GM12878 (cell line): Measurements from ENCODE around the gene C5AR2. TPM values are rescaled to one million over a fixed set of nuclear protein-coding genes. Genes with fewer than 3 reads are reported as not detected.

Experiments
- ATAC-seq: fragments of 200-7000 bp; cut with Tn5 transposase; 3 replicates; pipeline ENCODE4 v1.9.1; 2020; ENCODE audit warnings: mild to moderate bottlenecking, moderate library complexity
- BruUV-seq: library from RNA; stranded (reverse); fragments of 400-500 nt; replicated peaks from 2 replicates; lab custom pipeline; 2021; lab: Mats Ljungman, UMichigan
- CTCF ChIA-PET: fragments of 300-600 bp; sonication (Branson Sonifier 250); formaldehyde crosslinking; extraction: SDS; loops from one replicate; lab custom pipeline; 2021; ENCODE audit warnings: inconsistent platforms; lab: Yijun Ruan, JAX
- POLR2A ChIA-PET: fragments of 350-600 bp; formaldehyde crosslinking; extraction: SDS; loops from one replicate; lab custom pipeline; 2021; ENCODE audit warnings: inconsistent platforms; lab: Charles Lee
- RAD21 ChIA-PET: fragments of 300-600 bp; sonication (Branson Sonifier 250); formaldehyde crosslinking; loops from one replicate; lab custom pipeline; 2023; ENCODE audit warnings: antibody characterized with exemption; ENCODE audit not compliant: unreplicated experiment; lab: Charles Lee
- SMC1A ChIA-PET: fragments of 300-600 bp; sonication (Branson Sonifier 250); formaldehyde crosslinking; loops from one replicate; lab custom pipeline; 2023; ENCODE audit not compliant: unreplicated experiment, uncharacterized antibody; lab: Charles Lee
- DNase-seq: peaks from one replicate; pipeline ENCODE4 v3.0.0-alpha.2; 2011; ENCODE audit warnings: low read depth, low spot score
- FAIRE-seq: peaks from 3 replicates; lab custom pipeline; 2011; peaks lifted over from hg19 to GRCh38; lab: Jason Lieb, UNC
- H2AFZ ChIP-seq: 2 replicates; pipeline ENCODE4 v1.6.0; 2011; ENCODE audit warnings: low read depth, low read length, control low read depth; ENCODE audit not compliant: control insufficient read depth
- H3K27ac ChIP-seq: 2 replicates; pipeline ENCODE4 v1.5.1; 2011; ENCODE audit warnings: control low read depth; ENCODE audit not compliant: control insufficient read depth, insufficient read depth
- H3K27me3 ChIP-seq, 2 experiments: replicated peaks in 1 of 2; 2 replicates each; pipeline versions ENCODE4 v1.6.0 to v1.6.1; 2011; ENCODE audit warnings: low read length in 1 of 2; ENCODE audit not compliant: control insufficient read depth in 2 of 2, insufficient read depth in 2 of 2
- H3K36me3 ChIP-seq, 2 experiments: 2 replicates each; pipeline ENCODE4 v1.5.1; 2011; ENCODE audit warnings: low read length in 1 of 2; ENCODE audit not compliant: control insufficient read depth in 2 of 2, insufficient read depth in 2 of 2
- H3K4me1 ChIP-seq: 2 replicates; pipeline ENCODE4 v1.6.1; 2011; ENCODE audit warnings: mild to moderate bottlenecking, low read length, moderate library complexity, mixed read lengths; ENCODE audit not compliant: control insufficient read depth, insufficient read depth
- H3K4me2 ChIP-seq: 2 replicates; pipeline ENCODE4 v1.6.0; 2011; ENCODE audit warnings: control low read depth; ENCODE audit not compliant: control insufficient read depth, insufficient read depth
- H3K4me3 ChIP-seq: fragments of 200-600 bp; sonication (generic); 2 replicates; pipeline ENCODE4 v1.5.1; 2016
- H3K79me2 ChIP-seq: 2 replicates; pipeline ENCODE4 v1.6.0; 2011; ENCODE audit warnings: low read length; ENCODE audit not compliant: control insufficient read depth, insufficient read depth
- H3K9ac ChIP-seq: 2 replicates; pipeline ENCODE4 v1.8.0; 2011; ENCODE audit warnings: low read length, control low read depth, mixed read lengths; ENCODE audit not compliant: control insufficient read depth, insufficient read depth
- H3K9me3 ChIP-seq: replicated peaks from 3 replicates; pipeline ENCODE4 v1.5.1; 2011; ENCODE audit warnings: mild to moderate bottlenecking, low read length; ENCODE audit not compliant: control insufficient read depth, insufficient read depth
- H4K20me1 ChIP-seq: 2 replicates; pipeline ENCODE4 v1.6.0; 2011; ENCODE audit not compliant: control insufficient read depth, insufficient read depth
- BCL11A ChIP-seq: IDR thresholded peaks from 2 replicates; pipeline ENCODE4 v1.6.1; 2011; ENCODE audit warnings: low read depth, low read length
- E2F4 ChIP-seq: IDR thresholded peaks from 2 replicates; pipeline ENCODE4 v1.6.1; 2012; ENCODE audit warnings: low read depth, low read length, improper control_type of control experiment
- FOS ChIP-seq: IDR thresholded peaks from 3 replicates; pipeline ENCODE4 v1.6.1; 2011; ENCODE audit warnings: borderline replicate concordance; ENCODE audit not compliant: insufficient read length; ENCODE audit errors: extremely low read depth
- HCFC1 ChIP-seq: fragments of 150-350 bp; IDR thresholded peaks from 2 replicates; pipeline ENCODE4 v1.6.1; 2014; ENCODE audit warnings: low read length
- ZBTB33 ChIP-seq: fragments of 450-650 bp; IDR thresholded peaks from 2 replicates; pipeline ENCODE4 v1.6.1; 2017; ENCODE audit warnings: mild to moderate bottlenecking
- ZBTB4 ChIP-seq: fragments of 450-650 bp; formaldehyde crosslinking; IDR thresholded peaks from 2 replicates; pipeline ENCODE4 v1.4.0; 2022; ENCODE audit warnings: mild to moderate bottlenecking, moderate library complexity
- ZNF384 ChIP-seq: IDR thresholded peaks from 2 replicates; pipeline ENCODE4 v1.6.1; 2012; ENCODE audit warnings: low read depth, mild to moderate bottlenecking, low read length, improper control_type of control experiment, borderline replicate concordance
- WGBS: methylation state at CpG from one replicate; pipeline ENCODE4 v1.1.6; 2016; ENCODE audit warnings: low lambda C conversion rate; ENCODE audit not compliant: insufficient replicate concordance, insufficient coverage; ENCODE audit errors: missing lambda C conversion rate; 5-methylcytosine and 5-hydroxymethylcytosine counted together
- in situ Hi-C: fragments of 300-500 bp; cut with MboI; formaldehyde crosslinking; loops from 9 replicates; pipeline ENCODE4 v1.14.3; 2018; ENCODE audit warnings: mixed read lengths
- intact Hi-C: fragments of 100-400 bp; cut with micrococcal nuclease; formaldehyde crosslinking; loops from one replicate; pipeline ENCODE4 v1.14.2; 2022; ENCODE audit not compliant: unreplicated experiment
- polyA plus RNA-seq, 11 experiments: library from polyadenylated mRNA; depleted of rRNA in 4 of 11; unstranded in 6 of 11; stranded (reverse) in 5 of 11; fragments of >200 nt; fragmentation: Nextera tagmentation in 4 of 11; fragmentation: Illumina TruSeq in 1 of 11; extraction: Ambion mirVana in 4 of 11; extraction: Trizol in 1 of 11; gene quantifications; 1 replicate in 1 of 11; 2 replicates in 10 of 11; pipeline versions ENCODE4 v1.2.1 to v1.2.3, GENCODE V29; 2011 to 2016; ENCODE audit warnings: inconsistent platforms in 2 of 11, missing spikeins in 2 of 11, low read depth in 1 of 11
- total RNA-seq, 4 experiments: library from RNA; depleted of rRNA in 3 of 4; stranded (reverse); fragments of >200 nt in 3 of 4; fragmentation: Illumina TruSeq in 1 of 4; extraction: Trizol in 1 of 4; gene quantifications; 2 replicates each; pipeline versions ENCODE4 v1.2.1 to v1.2.3, GENCODE V29; 2013 to 2021

The C5AR2 gene
- total and polyA plus RNA-seq, 10 of the 15 experiments (the other 5 are each of a cell fraction or from before 2014, with no cell fraction given) = 0.01 TPM; not detected in 9

GRCh38 chr19:47323409-47323808, 8.6 kb upstream of the C5AR2 start:
- Histone ChIP-seq H3K9ac (no peak overlapping the region), H3K4me2 (no peak overlapping the region), H3K27ac (no peak overlapping the region), H2AFZ (no peak overlapping the region), H3K4me3 (no peak overlapping the region), H3K27me3 (no peaks in the 10 kb centered on the region), H3K9me3 (no peaks in the 10 kb centered on the region; the same call in 2 of the 3 replicates), H3K79me2 (no peaks in the 10 kb centered on the region), H3K4me1 (no peaks in the 10 kb centered on the region), H3K36me3 (no peaks in the 10 kb centered on the region), H4K20me1 (no peaks in the 10 kb centered on the region)
- TF ChIP-seq FOS (no peak), HCFC1 (no peak), BCL11A (no peak), ZBTB4 (CRISPR knock-in tag) (no peak), ZBTB33 (no peak), E2F4 (no peak), ZNF384 (no peak)
- 42% methylated on average over 8 of the region's 8 CpGs for WGBS
- CTCF ChIA-PET = interaction anchor here (0.9 to 1.0 kb wide), 2 partner anchors 26 to 68 kb away, joined by 3 read pairs; partner anchors contain the start of gene DHX34
- no peak for FAIRE-seq
- in situ Hi-C loops = no loop called here
- no TSS peak for BruUV-seq
- RAD21 ChIA-PET = interaction anchor here (1.2 kb wide), 1 partner anchor 26 kb away, joined by 4 read pairs; the partner anchor contains the start of gene DHX34
- intact Hi-C loops = no loop called here
- SMC1A ChIA-PET = interaction anchor here (1.1 kb wide), 1 partner anchor 26 kb away, joined by 3 read pairs; the partner anchor contains the start of gene DHX34
- no peak for ATAC-seq
- POLR2A ChIA-PET = no interaction called here
- DNase-seq = no peak
